ENCODE data around the gene NDUFAF2. TPM values are rescaled to one million over a fixed set of nuclear protein-coding genes. Genes with fewer than 3 reads are reported as not detected.
"Not testable (repeated sequence)": the region's sequence is repeated elsewhere in the genome, so short reads cannot be mapped to it uniquely, and the experiment has no call there.

NDUFAF2 gene
- total RNA-seq, 1 donor from 2014 or later: 42.6 TPM

GRCh38 chr5:61028382-61028781 lies 83.4 kb downstream of the NDUFAF2 start:
- no peak for DNase-seq (ENCODE audit: missing footprints)
- ATAC-seq: no peak
- intact Hi-C loops (cut with DNase I): no loop called here

- ATAC-seq (peak; percentile 37), DNase-seq (ENCODE audit: missing footprints) (no peak)
- intact Hi-C loops (cut with DNase I): no loop called here
These were observed 84.6 kb downstream of the NDUFAF2 start for GRCh38 chr5:61029456-61030162.

- intact Hi-C loops (cut with DNase I): no loop called here
- ATAC-seq (no peak), DNase-seq (ENCODE audit: missing footprints) (no peak)
These were observed 85.1 kb downstream of the NDUFAF2 start for GRCh38 chr5:61030163-61030482.

- DNase-seq (ENCODE audit: missing footprints); ATAC-seq; intact Hi-C loops (cut with DNase I): not testable (repeated sequence)
These were observed 86.3 kb downstream of the NDUFAF2 start for GRCh38 chr5:61031301-61031700.

- intact Hi-C loops (cut with DNase I): no loop called here
- ATAC-seq (no peak), DNase-seq (ENCODE audit: missing footprints) (no peak)
These were observed 99.5 kb downstream of the NDUFAF2 start for GRCh38 chr5:61044545-61044944.

- intact Hi-C loops (cut with DNase I): no loop called here
- DNase-seq (ENCODE audit: missing footprints) (no peak), ATAC-seq (no peak)
These were observed 102.3 kb downstream of the NDUFAF2 start for GRCh38 chr5:61047346-61047745.

- ATAC-seq: no peak
- intact Hi-C loops (cut with DNase I): no loop called here
- no peak for DNase-seq (ENCODE audit: missing footprints)
These were observed 103.5 kb downstream of the NDUFAF2 start for GRCh38 chr5:61048534-61048933.

GRCh38 chr5:61050292-61050691 lies 105.3 kb downstream of the NDUFAF2 start:
- intact Hi-C loops (cut with DNase I): no loop called here
- no peak for DNase-seq (ENCODE audit: missing footprints)
- no peak for ATAC-seq

GRCh38 chr5:61051267-61051666 lies 106.3 kb downstream of the NDUFAF2 start:
- intact Hi-C loops (cut with DNase I): no loop called here
- no peak for ATAC-seq
- DNase-seq (ENCODE audit: missing footprints): no peak

- DNase-seq (ENCODE audit: missing footprints): no peak
- intact Hi-C loops (cut with DNase I): no loop called here
- ATAC-seq: no peak
These were observed 107.9 kb downstream of the NDUFAF2 start for GRCh38 chr5:61052882-61053281.

- intact Hi-C loops (cut with DNase I): no loop called here
- DNase-seq (ENCODE audit: missing footprints) (no peak), ATAC-seq (no peak)
These were observed 108.9 kb downstream of the NDUFAF2 start for GRCh38 chr5:61053937-61054336.

GRCh38 chr5:61055434-61056006 lies 110.5 kb downstream of the NDUFAF2 start:
- DNase-seq (ENCODE audit: missing footprints): no peak
- ATAC-seq: no peak
- intact Hi-C loops (cut with DNase I): no loop called here

- intact Hi-C loops (cut with DNase I): no loop called here
These were observed 114.5 kb downstream of the NDUFAF2 start for GRCh38 chr5:61059499-61059898.

GRCh38 chr5:61069150-61069549 lies 124.1 kb downstream of the NDUFAF2 start:
- DNase-seq (ENCODE audit: missing footprints) (no peak), ATAC-seq (no peak)
- intact Hi-C loops (cut with DNase I): no loop called here

More at GRCh38 chr5:61059499-61059898, 114.5 kb downstream of the NDUFAF2 start:
- no peak for DNase-seq (ENCODE audit: missing footprints)
- ATAC-seq: no peak

- no peak for ATAC-seq
- DNase-seq (ENCODE audit: missing footprints): no peak
- intact Hi-C loops (cut with DNase I): no loop called here
These were observed 126.5 kb downstream of the NDUFAF2 start for GRCh38 chr5:61071526-61071925.

GRCh38 chr5:61076626-61077025 lies 131.6 kb downstream of the NDUFAF2 start:
- DNase-seq (ENCODE audit: missing footprints) (no peak), ATAC-seq (no peak)
- intact Hi-C loops (cut with DNase I): no loop called here

GRCh38 chr5:61081741-61082140 lies 136.7 kb downstream of the NDUFAF2 start:
- ATAC-seq (no peak), DNase-seq (ENCODE audit: missing footprints) (no peak)
- intact Hi-C loops (cut with DNase I): no loop called here

- intact Hi-C loops (cut with DNase I): no loop called here
- DNase-seq (ENCODE audit: missing footprints) (no peak), ATAC-seq (no peak)
These were observed 137.7 kb downstream of the NDUFAF2 start for GRCh38 chr5:61082516-61083280.

GRCh38 chr5:61084658-61085057 lies 139.7 kb downstream of the NDUFAF2 start:
- DNase-seq (ENCODE audit: missing footprints): no peak
- ATAC-seq: no peak
- intact Hi-C loops (cut with DNase I): no loop called here

- intact Hi-C loops (cut with DNase I): no loop called here
- ATAC-seq: no peak
- DNase-seq (ENCODE audit: missing footprints): no peak
These were observed 140.9 kb downstream of the NDUFAF2 start for GRCh38 chr5:61085885-61086284.

Data from Right ventricle myocardium inferior (tissue), 1 donor.